Activated B cell treated with CpG ODN at 0.5 μM for 24 hours (primary cell): ENCODE results near the gene SCN2B. TPM values are rescaled to one million over a fixed set of nuclear protein-coding genes. Genes with fewer than 3 reads are reported as not detected.

ENCODE experiments used
- ATAC-seq: fragments of 200-7000 bp; cut with Tn5 transposase; one replicate; pipeline ENCODE4 v1.10.0; 2021; ENCODE audit warnings: low read depth, mild to moderate bottlenecking, moderate library complexity
- CTCF ChIA-PET: fragments of 350-600 bp; sonication (Branson Sonifier 250); formaldehyde crosslinking; loops from one replicate; lab custom pipeline; 2021; ENCODE audit warnings: antibody characterized with exemption; lab: Charles Lee
- POLR2A ChIA-PET: fragments of 350-600 bp; sonication (Branson Sonifier 250); formaldehyde crosslinking; loops from one replicate; lab custom pipeline; 2021; ENCODE audit warnings: antibody characterized with exemption; lab: Charles Lee
- DNase-seq: peaks from one replicate; pipeline ENCODE4 v3.0.0; 2022
- H3K27ac Mint-ChIP-seq: one replicate; pipeline ENCODE4 v1.8.0; 2020; ENCODE audit warnings: mixed read lengths
- H3K27me3 Mint-ChIP-seq: one replicate; pipeline ENCODE4 v1.8.0; 2021; ENCODE audit warnings: mixed read lengths
- H3K36me3 Mint-ChIP-seq: one replicate; pipeline ENCODE4 v1.8.0; 2021; ENCODE audit warnings: low read depth, mixed read lengths
- H3K4me1 Mint-ChIP-seq: one replicate; pipeline ENCODE4 v1.8.0; 2021; ENCODE audit warnings: mixed read lengths
- H3K4me3 Mint-ChIP-seq: one replicate; pipeline ENCODE4 v1.8.0; 2020; ENCODE audit warnings: mild to moderate bottlenecking, mixed read lengths
- H3K9me3 Mint-ChIP-seq: one replicate; pipeline ENCODE4 v1.8.0; 2020; ENCODE audit warnings: mixed read lengths
- CTCF ChIP-seq: fragments of 200-600 bp; IDR thresholded peaks from one replicate; pipeline ENCODE4 v1.8.0; 2022; ENCODE audit warnings: antibody characterized with exemption, mild to moderate bottlenecking
- intact Hi-C: fragments of 100-400 bp; cut with micrococcal nuclease; formaldehyde crosslinking; loops from one replicate; pipeline ENCODE4 v1.15.1; 2024
- total RNA-seq: library from RNA; stranded (reverse); gene quantifications from 2 replicates; pipeline ENCODE4 v1.2.3, GENCODE V29; 2022

SCN2B gene
- total RNA-seq, 1 donor from 2014 or later, result not detected

GRCh38 chr11:118167906-118168305, 8.5 kb downstream of the SCN2B start:
- ChIA-PET POLR2A (no interaction called here), CTCF (no interaction called here)
- no peak for TF ChIP-seq CTCF
- H3K4me3 Mint-ChIP-seq, result no peak overlapping the region
- intact Hi-C loops, result no loop called here
- no peak overlapping the region for H3K27ac Mint-ChIP-seq
- no peak for ATAC-seq
- H3K36me3 Mint-ChIP-seq, result no peaks in the 10 kb centered on the region
- H3K9me3 Mint-ChIP-seq, result no peaks in the 10 kb centered on the region
- no peaks in the 10 kb centered on the region for H3K4me1 Mint-ChIP-seq
- peaks cover 38% of the 10 kb centered on the region for H3K27me3 Mint-ChIP-seq
- no peak for DNase-seq

GRCh38 chr11:118167253-118167652, 9.2 kb downstream of the SCN2B start:
- ChIA-PET POLR2A (no interaction called here), CTCF (interaction anchor here (0.8 kb wide), 1 partner anchor 345 kb away, joined by 3 read pairs; no protein-coding TSS in a partner anchor)
- ATAC-seq (no peak), DNase-seq (no peak)
- intact Hi-C loops, result no loop called here
- Mint-ChIP-seq H3K27me3 (peaks cover 40% of the 10 kb centered on the region), H3K36me3 (no peaks in the 10 kb centered on the region), H3K9me3 (no peaks in the 10 kb centered on the region), H3K27ac (no peak overlapping the region), H3K4me3 (no peak overlapping the region), H3K4me1 (no peaks in the 10 kb centered on the region)
- no peak for TF ChIP-seq CTCF

GRCh38 chr11:118166641-118167040, 9.8 kb downstream of the SCN2B start:
- ChIA-PET POLR2A (no interaction called here), CTCF (interaction anchor here (0.8 kb wide), 1 partner anchor 344 kb away, joined by 3 read pairs; no protein-coding TSS in a partner anchor)
- ATAC-seq (no peak), DNase-seq (no peak)
- Mint-ChIP-seq H3K27ac (no peak overlapping the region), H3K9me3 (no peaks in the 10 kb centered on the region), H3K27me3 (peaks cover 40% of the 10 kb centered on the region), H3K4me3 (no peak overlapping the region), H3K36me3 (no peaks in the 10 kb centered on the region), H3K4me1 (no peaks in the 10 kb centered on the region)
- no peak for TF ChIP-seq CTCF
- intact Hi-C loops, result no loop called here

GRCh38 chr11:118164885-118165284, 11.6 kb downstream of the SCN2B start:
- H3K36me3 Mint-ChIP-seq, result no peaks in the 10 kb centered on the region
- no peaks in the 10 kb centered on the region for H3K4me1 Mint-ChIP-seq
- H3K4me3 Mint-ChIP-seq, result no peak overlapping the region
- intact Hi-C loops, result no loop called here
- CTCF ChIA-PET, result no interaction called here
- no peak overlapping the region for H3K27ac Mint-ChIP-seq
- no peak for TF ChIP-seq CTCF
- H3K9me3 Mint-ChIP-seq, result no peaks in the 10 kb centered on the region
- POLR2A ChIA-PET, result no interaction called here
- peaks cover 35% of the 10 kb centered on the region for H3K27me3 Mint-ChIP-seq
- ATAC-seq (no peak), DNase-seq (no peak)

GRCh38 chr11:118163494-118163893, 12.9 kb downstream of the SCN2B start:
- H3K27me3 Mint-ChIP-seq, result peaks cover 33% of the 10 kb centered on the region
- no peak overlapping the region for H3K27ac Mint-ChIP-seq
- no peak overlapping the region for H3K4me3 Mint-ChIP-seq
- no peak for DNase-seq
- intact Hi-C loops, result no loop called here
- H3K9me3 Mint-ChIP-seq, result no peaks in the 10 kb centered on the region
- TF ChIP-seq CTCF, result no peak
- POLR2A ChIA-PET, result interaction anchor here (0.7 kb wide), 1 partner anchor 260 kb away, joined by 9 read pairs; no protein-coding TSS in a partner anchor
- CTCF ChIA-PET, result no interaction called here
- no peaks in the 10 kb centered on the region for H3K36me3 Mint-ChIP-seq
- no peak for ATAC-seq
- H3K4me1 Mint-ChIP-seq, result no peaks in the 10 kb centered on the region
